Upper lobe of right lung (tissue), 1 donor: Measurements from ENCODE around the gene KRT4. TPM values are rescaled to one million over a fixed set of nuclear protein-coding genes. Genes with fewer than 3 reads are reported as not detected.

Experiments
- ATAC-seq: fragments of 200-7000 bp; cut with Tn5 transposase; one replicate; pipeline ENCODE4 v1.9.1; 2020; ENCODE audit warnings: mild to moderate bottlenecking, moderate library complexity
- DNase-seq: peaks from one replicate; pipeline ENCODE4 v3.0.0-alpha.2; 2020
- H3K27ac ChIP-seq: fragments of 200-600 bp; one replicate; pipeline ENCODE4 v1.8.0; 2022
- H3K27me3 ChIP-seq: fragments of 200-600 bp; one replicate; pipeline ENCODE4 v1.8.0; 2022; ENCODE audit warnings: mild to moderate bottlenecking
- H3K36me3 ChIP-seq: fragments of 200-600 bp; one replicate; pipeline ENCODE4 v1.8.0; 2022
- H3K4me1 ChIP-seq: fragments of 200-600 bp; one replicate; pipeline ENCODE4 v1.8.0; 2022
- H3K4me3 ChIP-seq: fragments of 200-600 bp; one replicate; pipeline ENCODE4 v1.8.0; 2022; ENCODE audit warnings: mild to moderate bottlenecking
- H3K9me3 ChIP-seq: fragments of 200-600 bp; one replicate; pipeline ENCODE4 v1.8.0; 2022
- intact Hi-C: fragments of 100-400 bp; cut with DNase I; formaldehyde crosslinking; loops from one replicate; pipeline ENCODE4 v1.11.0; 2022
- total RNA-seq: library from RNA; stranded (reverse); fragmentation: NEBNext Ultra II Directional; extraction: Animal tissue kit (Norgen Biotek cat#: 25700); gene quantifications from one replicate; pipeline ENCODE4 v1.2.1, GENCODE V29; 2021
- TF ChIP-seq, protein P1 (sequence below): fragments of 200-600 bp; IDR thresholded peaks from one replicate; pipeline ENCODE4 v1.8.0; 2022; ENCODE audit warnings: antibody characterized with exemption
- donor health status: DM: no; HTN: yes; CAD: no; lungs with severe emphysema.

The KRT4 gene
- total RNA-seq, 1 donor from 2014 or later: 6.8 TPM

DNA sequence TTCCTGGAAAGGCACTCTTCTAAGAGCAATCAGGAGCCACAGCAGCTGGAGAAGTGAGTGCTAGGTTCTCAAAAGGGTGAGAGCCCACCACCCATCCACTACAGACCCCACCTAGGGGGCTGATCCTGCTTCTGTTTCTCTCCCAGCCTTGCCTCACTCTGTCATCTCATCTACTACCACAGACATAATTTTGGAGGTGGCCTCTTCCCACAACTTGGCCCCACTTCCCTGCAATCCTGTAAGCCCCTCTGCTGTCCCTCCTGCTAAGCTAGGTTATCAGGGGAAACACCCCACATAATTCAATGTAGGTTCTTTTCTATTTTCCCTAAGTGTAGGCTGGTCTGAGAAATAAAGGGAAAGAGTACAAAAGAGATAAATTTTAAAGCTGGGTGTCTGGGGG lies 53.3 kb downstream of the KRT4 start:
- H3K4me3 ChIP-seq: no peak overlapping the region
- H3K36me3 ChIP-seq: no peaks in the 10 kb centered on the region
- H3K9me3 ChIP-seq: peaks cover 14% of the 10 kb centered on the region
- peaks cover 4% of the 10 kb centered on the region for H3K27me3 ChIP-seq
- TF ChIP-seq, protein P1, sequence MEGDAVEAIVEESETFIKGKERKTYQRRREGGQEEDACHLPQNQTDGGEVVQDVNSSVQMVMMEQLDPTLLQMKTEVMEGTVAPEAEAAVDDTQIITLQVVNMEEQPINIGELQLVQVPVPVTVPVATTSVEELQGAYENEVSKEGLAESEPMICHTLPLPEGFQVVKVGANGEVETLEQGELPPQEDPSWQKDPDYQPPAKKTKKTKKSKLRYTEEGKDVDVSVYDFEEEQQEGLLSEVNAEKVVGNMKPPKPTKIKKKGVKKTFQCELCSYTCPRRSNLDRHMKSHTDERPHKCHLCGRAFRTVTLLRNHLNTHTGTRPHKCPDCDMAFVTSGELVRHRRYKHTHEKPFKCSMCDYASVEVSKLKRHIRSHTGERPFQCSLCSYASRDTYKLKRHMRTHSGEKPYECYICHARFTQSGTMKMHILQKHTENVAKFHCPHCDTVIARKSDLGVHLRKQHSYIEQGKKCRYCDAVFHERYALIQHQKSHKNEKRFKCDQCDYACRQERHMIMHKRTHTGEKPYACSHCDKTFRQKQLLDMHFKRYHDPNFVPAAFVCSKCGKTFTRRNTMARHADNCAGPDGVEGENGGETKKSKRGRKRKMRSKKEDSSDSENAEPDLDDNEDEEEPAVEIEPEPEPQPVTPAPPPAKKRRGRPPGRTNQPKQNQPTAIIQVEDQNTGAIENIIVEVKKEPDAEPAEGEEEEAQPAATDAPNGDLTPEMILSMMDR: no peak
- no peak for DNase-seq
- no peak overlapping the region for H3K27ac ChIP-seq
- no peaks in the 10 kb centered on the region for H3K4me1 ChIP-seq
- intact Hi-C loops: no loop called here
- ATAC-seq: no peak

DNA sequence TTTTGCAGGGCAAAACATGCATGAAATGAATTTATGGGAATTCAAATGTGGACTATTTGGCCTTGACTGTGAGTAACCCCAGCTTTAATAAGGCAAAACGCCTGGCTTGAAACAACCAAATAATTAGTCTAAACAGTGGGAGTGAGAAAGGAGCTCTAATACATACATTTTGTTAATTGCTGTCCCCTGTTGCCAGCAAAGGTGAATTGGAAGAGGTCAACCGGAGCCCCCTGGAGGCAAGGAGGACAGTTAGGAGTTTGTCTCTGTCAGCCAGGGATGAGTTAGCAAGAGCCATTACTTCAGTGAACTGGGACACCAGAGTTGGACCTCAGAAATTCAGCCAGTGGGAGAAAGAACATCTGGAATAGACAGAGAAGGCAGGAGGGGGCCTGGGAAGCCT lies 54.2 kb downstream of the KRT4 start:
- Histone ChIP-seq H3K36me3 (no peaks in the 10 kb centered on the region), H3K4me3 (no peak overlapping the region), H3K27me3 (peaks cover 4% of the 10 kb centered on the region), H3K27ac (no peak overlapping the region), H3K9me3 (peaks cover 14% of the 10 kb centered on the region), H3K4me1 (no peaks in the 10 kb centered on the region)
- TF ChIP-seq, protein P1: no peak
- intact Hi-C loops: no loop called here
- DNase-seq: no peak
- no peak for ATAC-seq

DNA sequence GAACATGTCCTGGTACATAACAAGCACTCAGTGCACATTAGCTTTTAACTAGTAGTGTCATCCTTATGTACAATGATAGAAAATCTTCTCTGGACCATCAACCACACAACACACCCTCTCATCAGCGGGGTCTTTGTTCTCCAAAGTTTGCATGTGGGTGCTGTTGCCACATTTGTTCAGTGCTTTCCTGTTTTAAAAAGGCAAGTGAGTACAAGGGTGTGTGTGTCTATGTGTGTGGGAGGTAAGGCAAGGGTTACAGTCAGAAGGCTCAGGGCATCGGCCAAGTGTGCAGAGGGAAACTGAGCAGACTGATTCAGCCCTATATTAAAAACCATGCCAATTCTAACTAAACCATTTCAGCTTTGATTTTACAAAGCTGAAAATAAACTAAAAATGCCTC lies 54.7 kb downstream of the KRT4 start:
- no peaks in the 10 kb centered on the region for H3K36me3 ChIP-seq
- ATAC-seq (peak; percentile 84), DNase-seq (no peak)
- H3K4me1 ChIP-seq: no peaks in the 10 kb centered on the region
- intact Hi-C loops: no loop called here
- TF ChIP-seq, protein P1: no peak
- peaks cover 14% of the 10 kb centered on the region for H3K9me3 ChIP-seq
- H3K4me3 ChIP-seq: no peak overlapping the region
- no peak overlapping the region for H3K27ac ChIP-seq
- peaks cover 4% of the 10 kb centered on the region for H3K27me3 ChIP-seq

DNA sequence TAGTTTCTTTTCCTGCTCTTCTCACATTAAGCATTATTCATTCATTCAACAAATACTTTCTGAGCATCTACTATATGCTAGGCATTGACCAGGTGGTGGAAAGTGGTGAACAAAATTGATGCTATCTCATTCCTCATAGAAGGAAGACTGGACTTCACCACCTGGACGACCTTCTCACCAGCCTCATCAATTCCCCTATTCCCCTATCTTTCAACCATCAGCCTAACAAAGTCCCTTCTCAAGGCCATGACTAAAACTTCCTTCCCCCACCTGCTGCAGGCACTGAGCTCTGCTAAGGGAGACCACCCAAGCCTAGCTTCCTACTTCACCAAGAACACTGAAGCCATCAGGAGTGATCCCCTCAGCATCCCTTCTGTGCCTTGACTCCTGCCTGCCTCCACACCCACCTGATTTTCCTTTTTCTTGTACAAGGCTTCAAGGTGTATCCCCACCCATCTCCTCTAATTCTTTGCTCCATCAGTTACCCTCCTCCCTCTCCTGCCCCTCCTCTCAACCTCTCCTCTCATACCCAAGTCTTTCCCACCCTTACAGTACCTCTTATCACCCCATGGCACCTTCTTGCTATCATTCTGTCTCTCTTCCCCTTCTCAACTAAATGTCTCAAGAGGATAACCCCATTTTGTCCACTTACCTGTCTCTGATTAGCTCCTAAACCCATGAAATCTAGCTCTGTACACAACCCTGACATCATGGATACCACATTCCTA lies 56.3 kb downstream of the KRT4 start:
- no peak for DNase-seq
- intact Hi-C loops: no loop called here
- Histone ChIP-seq H3K4me3 (no peak overlapping the region), H3K36me3 (no peaks in the 10 kb centered on the region), H3K27me3 (peaks cover 4% of the 10 kb centered on the region), H3K9me3 (peaks cover 14% of the 10 kb centered on the region), H3K27ac (no peak overlapping the region), H3K4me1 (no peaks in the 10 kb centered on the region)
- TF ChIP-seq, protein P1: no peak
- no peak for ATAC-seq

Other genes starting within 250 kb of the KRT4 start
- not detected for gene KRT74, start 240.3 kb downstream of the KRT4 start, total RNA-seq
- not detected for gene KRT72, start 212.7 kb downstream of the KRT4 start, total RNA-seq
- 0.52 TPM for gene KRT73, start 195.6 kb downstream of the KRT4 start, total RNA-seq
- not detected for gene KRT2, start 161.9 kb downstream of the KRT4 start, total RNA-seq
- gene KRT1, start 133.7 kb downstream of the KRT4 start, total RNA-seq: 3.5 TPM
- not detected for gene KRT77, start 110.6 kb downstream of the KRT4 start, total RNA-seq
- not detected for gene KRT76, start 36.8 kb downstream of the KRT4 start, total RNA-seq
- not detected for gene KRT3, start 18.0 kb downstream of the KRT4 start, total RNA-seq
- 5.4 TPM for gene KRT79, start 20.2 kb upstream of the KRT4 start, total RNA-seq
- not detected for gene KRT78, start 34.9 kb upstream of the KRT4 start, total RNA-seq
- gene KRT8, start 91.0 kb upstream of the KRT4 start, total RNA-seq: 223 TPM
- 255 TPM for gene KRT18, start 135.0 kb upstream of the KRT4 start, total RNA-seq
- 436 TPM for gene EIF4B, start 192.3 kb upstream of the KRT4 start, total RNA-seq
- 232 TPM for gene TNS2, start 235.9 kb upstream of the KRT4 start, total RNA-seq